Testis (tissue), 3 donors: Measurements from ENCODE around the gene ASB5. TPM values are rescaled to one million over a fixed set of nuclear protein-coding genes. Genes with fewer than 3 reads are reported as not detected.
A peak's percentile ranks its signal among the peaks of the same experiment; 100 is the strongest.

Experiments used
- DNase-seq: peaks from one replicate; pipeline ENCODE4 v3.0.0-alpha.2; 2019
- H3K27ac ChIP-seq, 2 donors: fragments of 200-600 bp; sonication (generic); one replicate each; pipeline ENCODE4 v1.5.1; 2019
- H3K27me3 ChIP-seq: fragments of 200-600 bp; sonication (generic); one replicate; pipeline ENCODE4 v1.5.1; 2019
- H3K36me3 ChIP-seq: fragments of 200-600 bp; sonication (generic); one replicate; pipeline ENCODE4 v1.5.1; 2017; ENCODE audit warnings: low read depth; ENCODE audit errors: missing control alignments
- H3K4me1 ChIP-seq: fragments of 200-600 bp; sonication (generic); one replicate; pipeline ENCODE4 v1.5.1; 2019
- H3K4me3 ChIP-seq, 2 donors: fragments of 200-600 bp; sonication (generic); one replicate each; pipeline ENCODE4 v1.5.1; 2017 to 2019
- H3K9me3 ChIP-seq: fragments of 200-600 bp; sonication (generic); one replicate; pipeline ENCODE4 v1.5.1; 2017
- CTCF ChIP-seq, 3 experiments: fragments of 450-650 bp in 2 of 3; fragments of 200-600 bp in 1 of 3; sonication (generic) in 1 of 3; IDR thresholded peaks; one replicate each; pipeline ENCODE4 v1.5.1; 2016 to 2019; ENCODE audit warnings: antibody characterized with exemption in 3 of 3, mild to moderate bottlenecking in 2 of 3, moderate library complexity in 1 of 3
- POLR2A ChIP-seq: fragments of 450-650 bp; IDR thresholded peaks from one replicate; pipeline ENCODE4 v1.6.1; 2017; ENCODE audit warnings: antibody characterized with exemption, mild to moderate bottlenecking, moderate library complexity
- WGBS, 2 donors: methylation state at CpG; one replicate each; pipeline ENCODE4 v1.1.5; 2018; 5-methylcytosine and 5-hydroxymethylcytosine counted together
- intact Hi-C: fragments of 100-400 bp; cut with DNase I; formaldehyde crosslinking; loops from one replicate; pipeline ENCODE4 v1.15.1; 2023; ENCODE audit warnings: low total_unique reads
- polyA plus RNA-seq: library from polyadenylated mRNA; stranded (reverse); fragments of 350-450 nt; fragmentation: Illumina TruSeq; extraction: RNeasy Lipid Tissue Mini Kit (QIAGEN cat#74804); gene quantifications from one replicate; pipeline ENCODE4 v1.2.3, GENCODE V29; 2014; ENCODE audit warnings: low read depth, low replicate concordance; ENCODE audit not compliant: insufficient read depth
- total RNA-seq, 2 donors: library from RNA; depleted of rRNA; stranded (reverse); fragments of >200 nt; gene quantifications; one replicate each; pipeline ENCODE4 v1.2.3, GENCODE V29; 2016

Gene ASB5
- total and polyA plus RNA-seq, 3 donors from 2014 or later, result 0.99 to 8.3 (median 5.4) TPM

GRCh38 chr4:176308441-176308840, 39.4 kb upstream of the ASB5 start:
- no peaks in the 10 kb centered on the region for H3K36me3 ChIP-seq
- TF ChIP-seq POLR2A (no peak), CTCF (IDR thresholded peaks at IDR 0.05) (no peak)
- no peak for DNase-seq
- intact Hi-C loops, result no loop called here
- H3K27me3 ChIP-seq, result no peaks in the 10 kb centered on the region
- no peak overlapping the region for H3K27ac ChIP-seq
- H3K9me3 ChIP-seq, result no peaks in the 10 kb centered on the region
- no peaks in the 10 kb centered on the region for H3K4me1 ChIP-seq
- H3K4me3 ChIP-seq, result no peak overlapping the region
- WGBS, 2 donors, result 92 to 95% methylated on average over 3 of the region's 3 CpGs

DNA sequence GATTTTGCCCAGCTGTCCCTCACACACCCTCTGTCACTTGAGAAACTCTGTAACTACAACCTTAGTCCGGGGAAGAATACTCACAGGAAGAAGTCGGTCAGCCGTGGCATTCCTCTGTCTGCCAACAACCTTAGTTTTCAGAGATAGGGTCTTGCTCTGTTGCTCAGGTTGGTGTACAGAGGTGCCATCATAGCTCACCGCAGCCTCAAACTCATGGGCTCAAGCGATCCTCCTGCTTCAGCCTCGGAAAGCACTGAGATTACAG, 38.6 kb upstream of the ASB5 start:
- H3K4me1 ChIP-seq, result no peaks in the 10 kb centered on the region
- 76 to 81% methylated on average over 6 of the region's 6 CpGs for WGBS, 2 donors
- H3K27me3 ChIP-seq, result no peaks in the 10 kb centered on the region
- DNase-seq, result no peak
- H3K36me3 ChIP-seq, result no peaks in the 10 kb centered on the region
- no peak for TF ChIP-seq POLR2A
- no peak for TF ChIP-seq CTCF (IDR thresholded peaks at IDR 0.05)
- no peak overlapping the region for H3K4me3 ChIP-seq
- no peak overlapping the region for H3K27ac ChIP-seq
- H3K9me3 ChIP-seq, result no peaks in the 10 kb centered on the region
- intact Hi-C loops, result no loop called here

- Histone ChIP-seq H3K4me1 (no peaks in the 10 kb centered on the region), H3K36me3 (no peaks in the 10 kb centered on the region), H3K9me3 (no peaks in the 10 kb centered on the region), H3K27ac (no peak overlapping the region), H3K27me3 (no peaks in the 10 kb centered on the region), H3K4me3 (no peak overlapping the region)
- WGBS, 2 donors, result 60 to 74% methylated on average over 6 of the region's 6 CpGs
- intact Hi-C loops, result no loop called here
- peak; percentile 22 for DNase-seq
- TF ChIP-seq CTCF (IDR thresholded peaks at IDR 0.05), result no peak
- TF ChIP-seq POLR2A, result no peak
Observed at GRCh38 chr4:176306837-176307665, 38.0 kb upstream of the ASB5 start.

- WGBS, 2 donors, result 35 to 44% methylated on average over 1 of the region's 1 CpG
- H3K36me3 ChIP-seq, result no peaks in the 10 kb centered on the region
- H3K27ac ChIP-seq, result no peak overlapping the region
- no peaks in the 10 kb centered on the region for H3K9me3 ChIP-seq
- no peak for TF ChIP-seq POLR2A
- TF ChIP-seq CTCF (IDR thresholded peaks at IDR 0.05), result no peak
- H3K4me3 ChIP-seq, result no peak overlapping the region
- no peaks in the 10 kb centered on the region for H3K27me3 ChIP-seq
- no peak for DNase-seq
- intact Hi-C loops, result no loop called here
- H3K4me1 ChIP-seq, result no peaks in the 10 kb centered on the region
Observed at GRCh38 chr4:176303938-176304337, 34.9 kb upstream of the ASB5 start.
